GM18907 (cell line): ENCODE data around the gene HOTAIR.

Experiments used
- ATAC-seq: cut with Tn5 transposase; IDR thresholded peaks from one replicate; pipeline ENCODE4 v1.9.1; 2021; ENCODE audit warnings: mild to moderate bottlenecking, moderate library complexity; ENCODE audit not compliant: unreplicated experiment

Gene HOTAIR

GRCh38 chr12:53949631-53950436 is 24.9 kb downstream of the HOTAIR start:
- ATAC-seq = no peak

DNA sequence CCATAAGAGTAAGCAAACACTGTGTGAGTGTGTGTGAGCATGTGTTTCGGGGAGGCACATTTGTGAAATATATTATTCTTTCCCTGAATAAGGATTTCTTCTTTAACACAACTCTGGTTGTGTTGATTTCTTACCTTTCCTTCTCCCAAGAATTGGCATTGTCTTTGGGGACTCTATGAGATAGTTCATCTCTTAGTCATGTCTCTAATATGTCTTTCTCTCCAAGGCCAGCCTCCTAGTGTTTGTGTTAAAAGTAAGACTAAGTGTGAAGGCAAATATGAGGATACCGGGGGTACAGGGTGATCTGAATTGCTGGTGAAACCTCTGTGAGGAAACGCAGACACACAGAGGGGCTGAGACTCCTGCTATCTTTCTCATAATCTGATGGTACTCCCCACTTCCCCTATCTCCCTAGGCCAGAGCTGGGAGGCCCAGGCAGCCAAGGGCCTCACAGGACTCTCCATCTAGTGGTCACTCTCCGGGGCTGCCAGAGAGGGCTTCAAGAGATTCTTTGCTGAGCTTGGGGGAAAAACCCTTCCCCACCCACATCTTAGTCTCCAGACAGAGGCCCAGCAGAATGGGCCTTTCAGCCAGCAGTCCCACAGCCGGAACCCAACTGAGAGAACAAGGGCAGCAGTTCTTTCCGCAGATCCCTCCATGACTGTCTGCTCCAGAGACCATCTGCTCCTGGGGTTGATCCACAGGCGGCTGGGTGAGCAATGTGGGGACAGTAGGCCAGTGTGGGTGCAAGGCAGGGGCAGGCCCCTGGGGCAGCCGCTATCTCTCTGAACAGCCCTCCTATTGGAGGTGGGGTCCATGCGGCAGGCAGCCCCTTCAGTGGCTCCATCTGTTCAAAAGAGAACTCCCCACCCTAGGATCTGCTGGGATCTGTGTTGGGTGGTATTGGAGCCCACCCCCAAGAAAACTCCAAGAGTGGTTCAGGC is 25.8 kb downstream of the HOTAIR start:
- no peak for ATAC-seq

GRCh38 chr12:53947743-53948142 is 27.0 kb downstream of the HOTAIR start:
- ATAC-seq = no peak

DNA sequence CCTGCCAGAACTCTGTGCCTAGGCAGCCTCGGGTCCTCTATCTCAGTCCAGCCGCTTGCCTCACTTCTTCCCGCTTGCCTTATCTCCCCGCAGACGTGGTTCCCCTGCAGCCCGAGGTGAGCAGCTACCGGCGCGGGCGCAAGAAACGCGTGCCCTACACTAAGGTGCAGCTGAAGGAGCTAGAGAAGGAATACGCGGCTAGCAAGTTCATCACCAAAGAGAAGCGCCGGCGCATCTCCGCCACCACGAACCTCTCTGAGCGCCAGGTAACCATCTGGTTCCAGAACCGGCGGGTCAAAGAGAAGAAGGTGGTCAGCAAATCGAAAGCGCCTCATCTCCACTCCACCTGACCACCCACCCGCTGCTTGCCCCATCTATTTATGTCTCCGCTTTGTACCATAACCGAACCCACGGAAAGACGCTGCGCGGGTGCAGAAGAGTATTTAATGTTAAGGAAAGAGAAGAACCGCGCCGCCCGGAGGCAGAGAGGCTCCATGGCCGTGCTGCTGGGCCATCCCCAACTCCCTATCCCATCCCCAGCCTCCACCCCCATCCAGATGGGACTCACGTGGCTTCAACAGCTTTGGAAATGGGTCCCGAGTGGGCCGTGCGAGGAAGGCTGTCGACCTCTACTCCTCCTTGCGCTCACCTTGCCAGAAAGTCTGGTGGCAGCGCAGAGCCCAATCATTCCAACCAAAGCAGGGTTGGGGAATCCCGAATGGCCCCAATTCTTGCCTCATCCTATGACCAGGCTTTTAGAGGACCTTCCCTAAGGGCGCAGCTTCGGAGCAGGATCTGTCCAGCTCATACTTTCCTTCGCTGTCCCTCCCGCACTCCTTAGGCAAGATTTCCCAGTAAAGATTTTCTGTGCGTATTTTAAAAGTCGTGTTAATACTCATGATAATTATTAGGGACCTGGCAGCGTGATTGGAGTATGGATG is 29.6 kb downstream of the HOTAIR start:
- ATAC-seq = no peak

DNA sequence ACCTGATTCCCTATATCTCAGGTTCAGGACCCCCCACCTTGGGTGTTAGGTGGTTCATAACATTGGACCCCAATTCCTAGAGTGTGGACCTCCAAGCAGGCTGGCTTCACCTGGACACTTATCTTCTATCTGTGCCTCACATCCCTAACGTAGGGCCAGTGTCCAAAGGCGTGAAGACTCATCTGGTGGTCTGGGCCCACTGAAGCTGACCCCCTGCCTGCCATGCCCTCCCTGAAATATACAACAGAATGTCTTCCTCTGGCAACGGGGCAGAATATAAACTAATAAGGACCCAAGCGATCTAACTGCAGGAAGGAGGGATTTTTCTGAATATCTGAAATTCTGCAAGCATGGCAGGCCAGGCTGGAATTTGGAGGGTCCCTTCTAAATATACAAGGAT is 30.5 kb downstream of the HOTAIR start:
- ATAC-seq = no peak

GRCh38 chr12:53942467-53942997 is 32.2 kb downstream of the HOTAIR start:
- ATAC-seq = no peak

DNA sequence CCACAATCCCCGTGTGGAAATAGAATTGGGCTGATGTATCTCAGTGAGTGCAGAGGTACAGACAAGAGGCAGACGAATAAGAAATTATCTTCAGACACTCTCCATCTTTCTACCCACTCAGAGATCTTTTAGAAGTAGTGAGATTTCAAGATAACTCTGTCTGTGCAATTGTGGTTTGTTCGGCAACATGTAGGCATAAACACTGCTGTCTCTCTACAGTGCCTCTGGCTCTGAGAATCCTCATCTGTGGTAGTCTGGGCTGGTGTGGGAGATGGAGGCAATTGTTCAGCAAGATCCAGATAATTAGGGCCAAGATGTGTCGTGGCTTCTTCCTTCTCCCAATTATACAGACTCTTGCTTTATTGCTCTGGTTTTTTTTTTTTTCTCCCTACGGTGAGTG is 33.0 kb downstream of the HOTAIR start:
- ATAC-seq = no peak

DNA sequence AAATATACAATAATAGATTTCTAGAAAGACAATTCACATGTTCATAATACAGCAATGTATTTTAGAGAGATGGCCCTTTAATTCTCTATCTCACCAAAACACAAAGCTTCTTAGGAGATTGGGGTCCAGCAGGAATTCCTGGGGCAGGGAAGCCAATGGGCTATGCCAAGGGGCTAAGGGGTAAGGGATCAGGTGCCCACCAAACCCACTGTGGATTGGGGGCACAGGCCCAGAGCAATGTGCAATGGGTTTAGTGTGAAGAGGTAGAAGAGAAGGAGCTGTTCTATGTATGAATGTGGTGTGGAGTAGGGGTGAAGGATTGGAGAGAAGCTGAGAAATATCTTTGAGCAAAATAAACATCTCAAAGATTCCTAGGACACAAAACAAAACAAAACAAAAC is 33.6 kb downstream of the HOTAIR start:
- no peak for ATAC-seq

GRCh38 chr12:53940443-53941014 is 34.2 kb downstream of the HOTAIR start:
- ATAC-seq = no peak

- ATAC-seq = no peak
Measured at GRCh38 chr12:53939141-53940108, 35.3 kb downstream of the HOTAIR start.

GRCh38 chr12:53938326-53939140 is 36.2 kb downstream of the HOTAIR start, which contains the start of gene HOXC13:
Gene HOXC13, plus strand, starts transcription at chr12:53938831. Its CDS starts 76 bp downstream, at chr12:53938907.
- no peak for ATAC-seq

GRCh38 chr12:53937596-53938325 is 37.0 kb downstream of the HOTAIR start:
- no peak for ATAC-seq

GRCh38 chr12:53937099-53937498 is 37.7 kb downstream of the HOTAIR start:
- no peak for ATAC-seq

DNA sequence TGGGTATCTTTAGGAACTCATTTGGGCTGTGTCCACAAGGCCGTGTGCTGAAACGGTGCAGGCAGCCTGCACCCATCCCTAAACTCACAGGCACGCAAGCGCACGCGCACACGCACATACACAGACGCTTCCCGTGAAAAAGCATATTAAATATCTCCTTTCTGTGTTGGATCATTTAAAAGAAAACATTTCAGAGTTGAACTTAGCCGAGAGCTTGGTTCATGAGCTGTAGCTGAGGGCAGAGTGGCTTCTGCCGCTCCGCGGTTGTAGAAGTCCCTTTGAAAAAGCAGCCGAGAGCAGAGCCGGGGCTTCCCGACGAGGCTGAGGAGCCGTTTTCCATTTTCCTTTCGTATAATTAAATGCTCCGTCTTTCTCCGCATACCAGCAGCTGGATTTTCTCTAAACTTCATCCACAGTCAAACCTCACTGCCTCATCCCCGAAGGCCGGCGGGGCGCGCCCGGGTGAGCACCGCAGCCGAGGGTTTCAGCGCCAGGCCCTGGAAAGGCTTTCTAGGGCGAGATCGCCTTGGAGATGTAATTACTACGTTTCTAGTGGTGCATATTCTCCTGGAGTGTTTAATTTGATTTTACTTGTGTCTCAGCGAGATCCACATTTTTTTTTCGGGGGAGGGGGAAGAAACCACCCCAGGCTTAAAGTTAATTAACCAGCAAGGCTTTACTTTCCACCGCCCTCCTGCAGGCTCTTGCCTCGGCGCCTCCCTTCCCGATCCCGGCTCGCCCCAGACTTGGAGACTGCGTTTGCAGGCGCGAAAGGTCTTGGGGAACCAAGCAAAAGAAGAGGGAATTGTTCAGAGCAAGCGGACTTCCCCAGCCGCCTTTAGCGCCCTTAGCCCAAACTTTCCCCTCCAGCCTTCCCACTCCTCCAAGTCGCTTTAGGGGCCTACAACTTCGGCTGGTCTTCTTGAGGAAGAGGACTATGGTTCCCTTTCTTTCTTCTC is 39.1 kb downstream of the HOTAIR start:
- ATAC-seq = no peak

DNA sequence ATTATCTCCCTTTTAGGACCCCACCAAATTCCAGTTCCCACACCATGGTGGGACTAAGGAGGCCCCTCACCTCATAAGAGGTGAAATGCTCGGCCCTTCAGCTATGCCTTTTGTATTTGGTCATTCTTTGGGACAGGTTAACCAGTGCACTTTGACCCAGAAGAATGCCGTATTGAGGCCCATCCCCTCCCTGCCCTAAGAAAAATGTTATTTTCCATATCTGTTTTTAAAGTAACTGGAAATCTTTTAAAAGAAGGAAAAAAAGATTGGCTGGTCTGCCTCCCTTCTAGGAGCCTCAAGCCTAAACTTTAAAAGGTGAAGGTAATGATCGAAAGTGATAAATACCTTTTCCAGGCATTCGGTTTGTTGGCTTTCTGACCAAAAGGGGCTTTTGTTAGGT is 41.8 kb downstream of the HOTAIR start:
- ATAC-seq = no peak

- no peak for ATAC-seq
Measured at GRCh38 chr12:53931844-53932581, 42.7 kb downstream of the HOTAIR start.
